IMR-90 (cell line): Measurements from ENCODE around the gene PDCD1LG2. TPM values are rescaled to one million over a fixed set of nuclear protein-coding genes. Genes with fewer than 3 reads are reported as not detected.

Experiments
- ATAC-seq: fragments of 200-7000 bp; cut with Tn5 transposase; 2 replicates; pipeline ENCODE4 v1.9.1; 2020; ENCODE audit warnings: low read depth, mild to moderate bottlenecking, moderate library complexity
- BruUV-seq: library from RNA; stranded (reverse); fragments of 400-500 nt; replicated peaks from 2 replicates; lab custom pipeline; 2021; lab: Mats Ljungman, UMichigan
- CTCF ChIA-PET: fragments of 300-600 bp; formaldehyde crosslinking; extraction: SDS; loops from one replicate; lab custom pipeline; 2021; ENCODE audit warnings: antibody characterized with exemption; lab: Yijun Ruan, JAX
- POLR2A ChIA-PET: fragments of 300-600 bp; sonication (Branson Sonifier 250); formaldehyde crosslinking; loops from one replicate; lab custom pipeline; 2022; ENCODE audit warnings: antibody characterized with exemption; ENCODE audit not compliant: unreplicated experiment; lab: Charles Lee
- DNase-seq: peaks from one replicate; pipeline ENCODE4 v3.0.0; 2013
- H2AFZ ChIP-seq: replicated peaks from 2 replicates; pipeline ENCODE3; 2013; ENCODE audit warnings: low read length, mild to moderate bottlenecking; ENCODE audit not compliant: poor library complexity
- H2AK5ac ChIP-seq: 2 replicates; pipeline ENCODE4 v1.6.1; 2013; ENCODE audit warnings: low read depth, low read length, inconsistent platforms
- H2AK9ac ChIP-seq: replicated peaks from 2 replicates; pipeline ENCODE3; 2013; ENCODE audit warnings: mild to moderate bottlenecking, low read depth, low read length, moderate library complexity; ENCODE audit not compliant: poor library complexity
- H2BK120ac ChIP-seq: 2 replicates; pipeline ENCODE4 v1.6.1; 2013; ENCODE audit warnings: low read depth, low read length, inconsistent platforms
- H2BK15ac ChIP-seq: 3 replicates; pipeline ENCODE4 v1.6.1; 2013; ENCODE audit warnings: low read depth, low read length, inconsistent platforms
- H2BK20ac ChIP-seq: 2 replicates; pipeline ENCODE4 v1.6.1; 2013; ENCODE audit warnings: low read depth, mild to moderate bottlenecking, inconsistent platforms, low read length, moderate library complexity
- H2BK5ac ChIP-seq: 2 replicates; pipeline ENCODE4 v1.6.1; 2013; ENCODE audit warnings: mild to moderate bottlenecking, low read depth, low read length, inconsistent platforms; ENCODE audit not compliant: poor library complexity, severe bottlenecking
- H3K14ac ChIP-seq: replicated peaks from 2 replicates; pipeline ENCODE4 v1.6.1; 2013; ENCODE audit warnings: low read depth, low read length, inconsistent platforms
- H3K18ac ChIP-seq: 2 replicates; pipeline ENCODE4 v1.6.1; 2013; ENCODE audit warnings: low read depth, low read length, control low read depth
- H3K23ac ChIP-seq: 2 replicates; pipeline ENCODE4 v1.6.1; 2013; ENCODE audit warnings: low read depth, low read length, inconsistent platforms
- H3K27ac ChIP-seq: 2 replicates; pipeline ENCODE4 v1.5.1; 2013; ENCODE audit warnings: mild to moderate bottlenecking, control low read depth, low read length; ENCODE audit not compliant: insufficient read depth
- H3K27me3 ChIP-seq: 2 replicates; pipeline ENCODE4 v1.6.1; 2013; ENCODE audit warnings: low read length; ENCODE audit not compliant: control insufficient read depth, insufficient read depth
- H3K36me3 ChIP-seq: 2 replicates; pipeline ENCODE4 v1.6.1; 2013; ENCODE audit warnings: low read length, mixed read lengths; ENCODE audit not compliant: control insufficient read depth, insufficient read depth
- H3K4ac ChIP-seq: 2 replicates; pipeline ENCODE4 v1.6.1; 2013; ENCODE audit warnings: low read depth, low read length, inconsistent platforms
- H3K4me1 ChIP-seq: 2 replicates; pipeline ENCODE4 v1.6.1; 2013; ENCODE audit warnings: low read length, mixed read lengths; ENCODE audit not compliant: control insufficient read depth, insufficient read depth
- H3K4me2 ChIP-seq: 2 replicates; pipeline ENCODE4 v1.6.1; 2013; ENCODE audit warnings: low read depth, mild to moderate bottlenecking, control low read depth, low read length, moderate library complexity
- H3K4me3 ChIP-seq: 2 replicates; pipeline ENCODE4 v1.5.1; 2013; ENCODE audit warnings: low read depth, mild to moderate bottlenecking, control low read depth, low read length, moderate library complexity; ENCODE audit not compliant: insufficient read depth
- H3K56ac ChIP-seq: 2 replicates; pipeline ENCODE4 v1.6.1; 2013; ENCODE audit warnings: low read length, inconsistent platforms; ENCODE audit not compliant: insufficient read depth; ENCODE audit errors: extremely low read depth
- H3K79me1 ChIP-seq, 2 experiments: 2 replicates each; pipeline ENCODE4 v1.6.1; 2013; ENCODE audit warnings: low read length in 2 of 2, inconsistent platforms in 1 of 2, low read depth in 1 of 2
- H3K9ac ChIP-seq: 2 replicates; pipeline ENCODE4 v1.6.1; 2013; ENCODE audit warnings: low read depth, low read length, control low read depth
- H3K9me1 ChIP-seq: 2 replicates; pipeline ENCODE4 v1.6.1; 2013; ENCODE audit warnings: low read length, inconsistent platforms; ENCODE audit not compliant: insufficient read depth
- H3K9me3 ChIP-seq: 2 replicates; pipeline ENCODE4 v1.6.1; 2013; ENCODE audit warnings: low read length; ENCODE audit not compliant: control insufficient read depth, insufficient read depth
- H4K20me1 ChIP-seq: 2 replicates; pipeline ENCODE4 v1.6.1; 2013; ENCODE audit warnings: low read length, inconsistent platforms; ENCODE audit not compliant: insufficient read depth
- H4K5ac ChIP-seq: 2 replicates; pipeline ENCODE4 v1.6.1; 2013; ENCODE audit warnings: mild to moderate bottlenecking, low read depth, low read length, control low read depth
- H4K8ac ChIP-seq, 2 experiments: 2 replicates each; pipeline ENCODE4 v1.6.1; 2013; ENCODE audit warnings: low read depth in 2 of 2, low read length in 2 of 2, control low read depth in 1 of 2, inconsistent platforms in 1 of 2
- H4K91ac ChIP-seq: 2 replicates; pipeline ENCODE4 v1.6.1; 2013; ENCODE audit warnings: low read depth, low read length, inconsistent platforms; ENCODE audit not compliant: insufficient read depth
- BHLHE40 ChIP-seq: fragments of 150-350 bp; IDR thresholded peaks from 2 replicates; pipeline ENCODE4 v1.6.1; 2016; ENCODE audit warnings: mild to moderate bottlenecking, low read depth, low read length
- CEBPB ChIP-seq: IDR thresholded peaks from 2 replicates; pipeline ENCODE4 v1.6.1; 2012; ENCODE audit warnings: low read depth, low read length, improper control_type of control experiment
- CHD1 ChIP-seq: IDR thresholded peaks from 2 replicates; pipeline ENCODE4 v1.6.1; 2012; ENCODE audit warnings: low read depth, low read length, improper control_type of control experiment
- CTCF ChIP-seq: conservative IDR thresholded peaks from 2 replicates; pipeline ENCODE4 v1.5.1; 2012; ENCODE audit warnings: mild to moderate bottlenecking, low read depth, low read length, improper control_type of control experiment
- ELK1 ChIP-seq: fragments of 150-350 bp; IDR thresholded peaks from 2 replicates; pipeline ENCODE4 v1.6.1; 2016; ENCODE audit warnings: low read depth, mild to moderate bottlenecking, low read length, moderate library complexity, borderline replicate concordance
- MAZ ChIP-seq: IDR thresholded peaks from 2 replicates; pipeline ENCODE4 v1.6.1; 2012; ENCODE audit warnings: low read depth, mild to moderate bottlenecking, low read length, improper control_type of control experiment, moderate library complexity, borderline replicate concordance
- MXI1 ChIP-seq: IDR thresholded peaks from 2 replicates; pipeline ENCODE4 v1.6.1; 2012; ENCODE audit warnings: low read depth, mild to moderate bottlenecking, low read length, moderate library complexity, borderline replicate concordance
- POLR2A ChIP-seq: IDR thresholded peaks from 2 replicates; pipeline ENCODE4 v1.6.1; 2012; ENCODE audit warnings: mild to moderate bottlenecking, low read depth, low read length
- RAD21 ChIP-seq: IDR thresholded peaks from 2 replicates; pipeline ENCODE4 v1.6.1; 2012; ENCODE audit warnings: low read length, improper control_type of control experiment
- RFX5 ChIP-seq: IDR thresholded peaks from 2 replicates; pipeline ENCODE4 v1.8.0; 2012; ENCODE audit warnings: low read depth, mild to moderate bottlenecking, low read length, moderate library complexity
- SMC3 ChIP-seq: fragments of 150-350 bp; IDR thresholded peaks from 2 replicates; pipeline ENCODE4 v1.6.1; 2016; ENCODE audit warnings: low read depth, mild to moderate bottlenecking, antibody characterized with exemption, low read length, moderate library complexity
- USF2 ChIP-seq: fragments of 150-350 bp; IDR thresholded peaks from 2 replicates; pipeline ENCODE4 v1.6.1; 2017; ENCODE audit warnings: mild to moderate bottlenecking, antibody characterized with exemption, low read length, low read depth
- WGBS, 2 experiments: methylation state at CpG; one replicate each; pipeline versions ENCODE4 v1.1.5 to v1.1.7; 2013; ENCODE audit warnings: missing lambda C conversion rate in 2 of 2; ENCODE audit not compliant: insufficient read length in 1 of 2; ENCODE audit errors: extremely low coverage in 2 of 2; 5-methylcytosine and 5-hydroxymethylcytosine counted together
- dilution Hi-C: fragments of 300-500 bp; cut with HindIII; formaldehyde crosslinking; loops from one replicate; pipeline ENCODE4 v1.14.3; 2018; ENCODE audit warnings: low sequenced_read_pairs; ENCODE audit not compliant: unreplicated experiment
- in situ Hi-C: fragments of 300-500 bp; cut with MboI; formaldehyde crosslinking; loops from 3 replicates; pipeline ENCODE4 v1.14.3; 2019; ENCODE audit warnings: low sequenced_read_pairs, inconsistent platforms, mixed read lengths
- intact Hi-C: fragments of 100-400 bp; cut with micrococcal nuclease; formaldehyde crosslinking; loops from 2 replicates; pipeline ENCODE4 v1.10.0; 2022
- polyA plus RNA-seq, 3 experiments: library from polyadenylated mRNA; depleted of rRNA; stranded (reverse); fragments of >200 nt; gene quantifications; 2 replicates each; pipeline ENCODE4 v1.2.3, GENCODE V29; 2012; ENCODE audit warnings: low replicate concordance in 1 of 3
- total RNA-seq: library from RNA; depleted of rRNA; stranded (reverse); fragments of >200 nt; gene quantifications from 2 replicates; pipeline ENCODE4 v1.2.3, GENCODE V29; 2012

PDCD1LG2 gene
- total and polyA plus RNA-seq, 2 of the 4 experiments (the other 2 are of a cell fraction) = 17.5 to 33.3 TPM

GRCh38 chr9:5557606-5558587, 47.6 kb downstream of the PDCD1LG2 start (continued):
- TF ChIP-seq ELK1 = no peak

GRCh38 chr9:5559659-5560058, 49.3 kb downstream of the PDCD1LG2 start:
- Histone ChIP-seq H2AK5ac (no peak overlapping the region), H4K5ac (no peak overlapping the region), H3K4me2 (no peak overlapping the region), H2BK15ac (no peak overlapping the region), H2AK9ac (no peak overlapping the region), H4K91ac (no peak overlapping the region), H3K79me1 (peaks cover 12 to 24% of the 10 kb centered on the region in 2 experiments), H3K27ac (no peak overlapping the region), H3K18ac (no peak overlapping the region), H3K14ac (no peak overlapping the region), H3K56ac (no peak overlapping the region), H3K9me3 (no peaks in the 10 kb centered on the region), H2BK120ac (no peak overlapping the region), H3K23ac (no peak overlapping the region), H2BK5ac (no peak overlapping the region), H3K9me1 (peaks cover 2% of the 10 kb centered on the region; the same call in 1 of the 2 replicates), H3K4ac (no peak overlapping the region), H2BK20ac (no peak overlapping the region), H3K4me3 (no peak overlapping the region), H4K8ac (no peak overlapping the region), H4K20me1 (no peaks in the 10 kb centered on the region), H3K4me1 (peaks cover 4% of the 10 kb centered on the region; the same call in 1 of the 2 replicates), H2AFZ (no peak overlapping the region), H3K9ac (no peak overlapping the region), H3K36me3 (peaks cover 12% of the 10 kb centered on the region), H3K27me3 (no peaks in the 10 kb centered on the region)
- dilution Hi-C loops = no loop called here
- no peak for DNase-seq
- POLR2A ChIA-PET = no interaction called here
- 94% methylated on average over 2 of the region's 2 CpGs; no CpG with 5 or more reads in 1 of the 2 experiments for WGBS, 2 experiments
- BruUV-seq = no TSS peak
- ATAC-seq = no peak
- in situ Hi-C loops = loop anchor here (10.0 kb wide), 1 partner anchor 55 kb away; no protein-coding TSS in a partner anchor
- intact Hi-C loops = no loop called here
- CTCF ChIA-PET = no interaction called here
- TF ChIP-seq RFX5 (no peak), CEBPB (no peak), CTCF (no peak), MXI1 (no peak), POLR2A (no peak), USF2 (no peak), BHLHE40 (no peak), RAD21 (no peak), SMC3 (no peak), MAZ (no peak), CHD1 (no peak)
